Activated CD8-positive, alpha-beta memory T cell treated with anti-CD3 and anti-CD28 coated beads for 36 hours (primary cell): Measurements from ENCODE around the gene TIPRL. TPM values are rescaled to one million over a fixed set of nuclear protein-coding genes. Genes with fewer than 3 reads are reported as not detected.

Experiments
- CTCF ChIA-PET: fragments of 350-600 bp; sonication (Branson Sonifier 250); formaldehyde crosslinking; loops from one replicate; lab custom pipeline; 2021; ENCODE audit warnings: antibody characterized with exemption; lab: Charles Lee
- POLR2A ChIA-PET: fragments of 350-600 bp; sonication (Branson Sonifier 250); formaldehyde crosslinking; loops from one replicate; lab custom pipeline; 2021; ENCODE audit warnings: antibody characterized with exemption; lab: Charles Lee
- total RNA-seq, 2 experiments: library from RNA; stranded (reverse); gene quantifications; one replicate each; pipeline ENCODE4 v1.2.3, GENCODE V29; 2021

TIPRL gene
- total RNA-seq, 2 experiments from 2014 or later, result 40.4 to 43.4 TPM

- CTCF ChIA-PET, result no interaction called here
- POLR2A ChIA-PET, result no interaction called here
Measured at GRCh38 chr1:168230709-168231108, 51.9 kb downstream of the TIPRL start.

- CTCF ChIA-PET, result interaction anchor here (0.6 to 3.0 kb wide), 5 partner anchors 9 to 108 kb away, joined by 4 to 23 read pairs (median 4); partner anchors contain the start of gene SFT2D2
Measured at GRCh38 chr1:168234846-168235547, 56.2 kb downstream of the TIPRL start.

GRCh38 chr1:168235548-168235885, 56.8 kb downstream of the TIPRL start:
- ChIA-PET CTCF (interaction anchor here (0.6 to 3.0 kb wide), 5 partner anchors 10 to 108 kb away, joined by 4 to 23 read pairs (median 4); partner anchors contain the start of gene SFT2D2), POLR2A (interaction anchor here (1.2 to 1.5 kb wide), 2 partner anchors 10 to 56 kb away, joined by 3 to 4 read pairs; partner anchors contain the start of gene SFT2D2)

More at GRCh38 chr1:168234846-168235547, 56.2 kb downstream of the TIPRL start:
- POLR2A ChIA-PET, result interaction anchor here (0.5 to 1.5 kb wide), 4 partner anchors 9 to 518 kb away, joined by 3 to 16 read pairs (median 4); partner anchors contain the start of gene SFT2D2

GRCh38 chr1:168235937-168236336, 57.2 kb downstream of the TIPRL start:
- ChIA-PET POLR2A (interaction anchor here (1.5 kb wide), 1 partner anchor 56 kb away, joined by 3 read pairs; no protein-coding TSS in a partner anchor), CTCF (interaction anchor here (0.6 to 3.0 kb wide), 5 partner anchors 10 to 107 kb away, joined by 4 to 23 read pairs (median 4); partner anchors contain the start of gene SFT2D2)

- ChIA-PET POLR2A (interaction anchor here (0.6 to 1.1 kb wide), 2 partner anchors 10 to 11 kb away, joined by 3 to 4 read pairs; partner anchors contain the start of gene SFT2D2), CTCF (interaction anchor here (0.8 kb wide), 1 partner anchor 10 kb away, joined by 3 read pairs; no protein-coding TSS in a partner anchor)
Measured at GRCh38 chr1:168236836-168237611, 58.3 kb downstream of the TIPRL start.

GRCh38 chr1:168243198-168243597, 64.4 kb downstream of the TIPRL start:
- POLR2A ChIA-PET, result no interaction called here
- CTCF ChIA-PET, result no interaction called here

- CTCF ChIA-PET, result no interaction called here
Measured at GRCh38 chr1:168243636-168244212, 65.0 kb downstream of the TIPRL start.

GRCh38 chr1:168245042-168245441, 66.3 kb downstream of the TIPRL start:
- POLR2A ChIA-PET, result no interaction called here
- CTCF ChIA-PET, result no interaction called here

More at GRCh38 chr1:168243636-168244212, 65.0 kb downstream of the TIPRL start:
- POLR2A ChIA-PET, result interaction anchor here (0.6 kb wide), 1 partner anchor 188 kb away, joined by 4 read pairs; no protein-coding TSS in a partner anchor

GRCh38 chr1:168246506-168246905, 67.7 kb downstream of the TIPRL start:
- POLR2A ChIA-PET, result no interaction called here

More at GRCh38 chr1:168246506-168246905, 67.7 kb downstream of the TIPRL start:
- CTCF ChIA-PET, result no interaction called here

Other genes with a start within 250 kb of the TIPRL start
- 10 to 100 TPM; 23.5 to 24.0 TPM for gene DCAF6, start 242.3 kb upstream of the TIPRL start, total RNA-seq
- 10 to 100 TPM; 54.4 to 56.0 TPM for gene MPC2, start 241.9 kb upstream of the TIPRL start, total RNA-seq
- under 1 TPM; 0.46 to 0.59 TPM for gene GPR161, start 42.0 kb upstream of the TIPRL start, total RNA-seq
- 10 to 100 TPM; 41.4 to 41.9 TPM for gene SFT2D2, start 47.0 kb downstream of the TIPRL start, total RNA-seq
- gene TBX19, start 101.9 kb downstream of the TIPRL start, total RNA-seq, result under 1 TPM; 0.80 to 0.82 TPM